GM23248 (cell line): ENCODE data around the gene CUX1.

Experiments used
- EZH2 ChIP-seq: fragments of 200-600 bp; sonication (generic); IDR thresholded peaks from 2 replicates; pipeline ENCODE4 v1.6.1; 2018; ENCODE audit warnings: antibody characterized with exemption, mild to moderate bottlenecking; ENCODE audit not compliant: insufficient read depth, poor library complexity, severe bottlenecking
- EZH2phosphoT487 ChIP-seq: fragments of 200-600 bp; sonication (generic); IDR thresholded peaks from 2 replicates; pipeline ENCODE4 v1.6.1; 2018; ENCODE audit warnings: antibody characterized with exemption, moderate library complexity, mild to moderate bottlenecking, low read depth; ENCODE audit not compliant: insufficient read depth

GRCh38 chr7:101865031-101865430 lies 47.6 kb downstream of the CUX1 start:
- no peak for TF ChIP-seq EZH2phosphoT487
- no peak for TF ChIP-seq EZH2
